ENCODE data around the gene MFGE8.
"Not testable (repeated sequence)": the region's sequence is repeated elsewhere in the genome, so short reads cannot be mapped to it uniquely, and the experiment has no call there.

The MFGE8 gene

GRCh38 chr15:88913017-88913849, at the start of gene MFGE8:
Gene MFGE8, minus strand, starts transcription at chr15:88913379. Its CDS starts 60 bp downstream, at chr15:88913319.
- DNase-seq: peak; percentile 64

- DNase-seq: no peak
These were observed 46.3 kb upstream of the MFGE8 start for GRCh38 chr15:88959445-88959844.

GRCh38 chr15:88956906-88957305, 43.7 kb upstream of the MFGE8 start:
- DNase-seq: no peak

GRCh38 chr15:88956263-88956662, 43.1 kb upstream of the MFGE8 start:
- DNase-seq: no peak

- DNase-seq: no peak
These were observed 41.5 kb upstream of the MFGE8 start for GRCh38 chr15:88954431-88955277.

GRCh38 chr15:88950600-88951160, 37.5 kb upstream of the MFGE8 start:
- DNase-seq: no peak

- DNase-seq: no peak
These were observed 36.7 kb upstream of the MFGE8 start for GRCh38 chr15:88949734-88950400.

GRCh38 chr15:88940110-88940675, 27.0 kb upstream of the MFGE8 start:
- DNase-seq: no peak

GRCh38 chr15:88939486-88939806, 26.3 kb upstream of the MFGE8 start:
- no peak for DNase-seq

GRCh38 chr15:88938802-88939485, 25.8 kb upstream of the MFGE8 start:
- no peak for DNase-seq

GRCh38 chr15:88934449-88934848, 21.3 kb upstream of the MFGE8 start:
- not testable (repeated sequence) for DNase-seq

GRCh38 chr15:88932875-88933330, 19.7 kb upstream of the MFGE8 start:
- DNase-seq: no peak

- no peak for DNase-seq
These were observed 19.2 kb upstream of the MFGE8 start for GRCh38 chr15:88932271-88932874.

- DNase-seq: no peak
These were observed 17.4 kb upstream of the MFGE8 start for GRCh38 chr15:88930579-88930978.

GRCh38 chr15:88929358-88930098, 16.3 kb upstream of the MFGE8 start:
- DNase-seq: not testable (repeated sequence)

GRCh38 chr15:88928192-88928591, 15.0 kb upstream of the MFGE8 start:
- not testable (repeated sequence) for DNase-seq

GRCh38 chr15:88925648-88926047, 12.5 kb upstream of the MFGE8 start:
- DNase-seq: not testable (repeated sequence)

- not testable (repeated sequence) for DNase-seq
These were observed 7.8 kb upstream of the MFGE8 start for GRCh38 chr15:88920892-88921435.

- no peak for DNase-seq
These were observed 7.2 kb upstream of the MFGE8 start for GRCh38 chr15:88920186-88920891.

- DNase-seq: no peak
These were observed 5.6 kb upstream of the MFGE8 start for GRCh38 chr15:88918738-88919137.
